Loucy (cell line): Measurements from ENCODE around the gene PSEN1.

ENCODE experiments used
- CTCF ChIP-seq: fragments of 200-600 bp; sonication (generic); conservative IDR thresholded peaks from 2 replicates; pipeline ENCODE4 v1.5.1; 2014; ENCODE audit warnings: mild to moderate bottlenecking, antibody characterized with exemption, low read length
- EZH2phosphoT487 ChIP-seq: fragments of 200-600 bp; IDR thresholded peaks from 2 replicates; pipeline ENCODE4 v1.6.1; 2018; ENCODE audit warnings: antibody characterized with exemption, mild to moderate bottlenecking, moderate library complexity, borderline replicate concordance

- TF ChIP-seq CTCF (no peak), EZH2phosphoT487 (no peak)
Observed at GRCh38 chr14:73264885-73265720, 128.8 kb downstream of the PSEN1 start.
